ENCODE data around the gene MT1M. TPM values are rescaled to one million over a fixed set of nuclear protein-coding genes. Genes with fewer than 3 reads are reported as not detected.

Gene MT1M
- total RNA-seq, 4 donors from 2014 or later, result 5.3 to 10.0 (median 7.3) TPM; not detected in 1

GRCh38 chr16:56679078-56679730 is 46.7 kb downstream of the MT1M start:
- DNase-seq (peak in 1 of 2 donors; percentile 65), ATAC-seq (no peak)
- Histone ChIP-seq H3K36me3 (no peaks in the 10 kb centered on the region), H3K9me3 (no peaks in the 10 kb centered on the region), H3K27me3 (peaks cover 3 to 10% (median 6%) of the 10 kb centered on the region in 3 donors), H3K4me1 (peaks cover 28 to 31% of the 10 kb centered on the region in 2 donors), H3K4me3 (no peak overlapping the region), H3K27ac (peak overlapping the region; percentile 89 to 94 (median 91))
- intact Hi-C loops (cut with DNase I; ENCODE audit: low total_unique reads), result loop anchor here (1.0 kb wide), 2 partner anchors 13 to 73 kb away; no protein-coding TSS in a partner anchor
- in situ Hi-C loops (cut with MboI; ENCODE audit: low sequenced_read_pairs in 4 of 4), result loop anchor here in 1 of 4 donors (25.0 kb wide), 1 partner anchor 267 kb away; no protein-coding TSS in a partner anchor
- TF ChIP-seq CTCF (IDR thresholded peaks at IDR 0.05 in 4 of 5, conservative IDR thresholded peaks at IDR 0.05 in 1 of 5) (no peak), POLR2A (IDR thresholded peaks at IDR 0.05) (no peak)

GRCh38 chr16:56679818-56680217 is 47.4 kb downstream of the MT1M start:
- DNase-seq, result peak; percentile 90 to 96
- peaks cover 3 to 10% (median 6%) of the 10 kb centered on the region in 3 donors for H3K27me3 ChIP-seq
- H3K9me3 ChIP-seq, result no peaks in the 10 kb centered on the region
- intact Hi-C loops (cut with DNase I; ENCODE audit: low total_unique reads) (loop anchor here (1.0 to 5.0 kb wide), 5 partner anchors 12 to 382 kb away; partner anchors contain the start of gene HERPUD1), in situ Hi-C loops (cut with MboI; ENCODE audit: low sequenced_read_pairs in 4 of 4) (loop anchor here in 3 of 4 donors (5.0 to 25.0 kb wide), 2 partner anchors 73 to 268 kb away; partner anchors contain the start of gene MT2A (in 2 of the 3))
- H3K27ac ChIP-seq, result peak overlapping the region; percentile 89 to 94 (median 91)
- TF ChIP-seq CTCF (IDR thresholded peaks at IDR 0.05 in 4 of 5, conservative IDR thresholded peaks at IDR 0.05 in 1 of 5), result peak in 1 of 5 experiments; percentile 16
- TF ChIP-seq POLR2A (IDR thresholded peaks at IDR 0.05), result no peak
- peaks cover 32 to 34% of the 10 kb centered on the region in 2 donors for H3K4me1 ChIP-seq
- no peaks in the 10 kb centered on the region for H3K36me3 ChIP-seq
- peak; percentile 62 to 67 for ATAC-seq
- no peak overlapping the region for H3K4me3 ChIP-seq

- in situ Hi-C loops (cut with MboI; ENCODE audit: low sequenced_read_pairs in 4 of 4) (loop anchor here in 3 of 4 donors (5.0 to 25.0 kb wide), 2 partner anchors 75 to 270 kb away; partner anchors contain the start of gene MT2A (in 2 of the 3)), intact Hi-C loops (cut with DNase I; ENCODE audit: low total_unique reads) (loop anchor here (1.0 to 5.0 kb wide), 6 partner anchors 57 to 380 kb away; partner anchors contain the start of genes HERPUD1, MT1E and MT2A)
- DNase-seq, result peak; percentile 95 to 97
- H3K4me3 ChIP-seq, result peak within 1 kb of the TSS; percentile 66 to 83 (median 78)
- ATAC-seq, result peak; percentile 28 to 29
- H3K27ac ChIP-seq, result peak within 1 kb of the TSS; percentile 89 to 94 (median 91)
- peak in 1 of 2 donors; percentile 99 for TF ChIP-seq POLR2A (IDR thresholded peaks at IDR 0.05)
- no peak for TF ChIP-seq CTCF (IDR thresholded peaks at IDR 0.05 in 4 of 5, conservative IDR thresholded peaks at IDR 0.05 in 1 of 5)
- no peaks in the 10 kb centered on the region for H3K36me3 ChIP-seq
- H3K9me3 ChIP-seq, result no peaks in the 10 kb centered on the region
- no peaks in the 10 kb centered on the region for H3K27me3 ChIP-seq
- peaks cover 45 to 46% of the 10 kb centered on the region in 2 donors for H3K4me1 ChIP-seq
Observed at GRCh38 chr16:56681939-56682702, 49.7 kb downstream of the MT1M start, which contains the start of gene MT1X. TSS of gene MT1X (plus strand) at chr16:56682470. CDS start at chr16:56682541, 71 bp downstream.

- no peaks in the 10 kb centered on the region for H3K27me3 ChIP-seq
- H3K4me3 ChIP-seq, result peak overlapping the region; percentile 66 to 83 (median 78)
- ATAC-seq, result peak in 1 of 2 donors; percentile 1
- H3K27ac ChIP-seq, result peak overlapping the region; percentile 89 to 94 (median 91)
- intact Hi-C loops (cut with DNase I; ENCODE audit: low total_unique reads) (loop anchor here (1.0 to 5.0 kb wide), 6 partner anchors 58 to 379 kb away; partner anchors contain the start of genes HERPUD1, MT1E and MT2A), in situ Hi-C loops (cut with MboI; ENCODE audit: low sequenced_read_pairs in 4 of 4) (loop anchor here in 3 of 4 donors (5.0 to 25.0 kb wide), 2 partner anchors 76 to 271 kb away; partner anchors contain the start of gene MT2A (in 2 of the 3))
- DNase-seq, result peak in 1 of 2 donors; percentile 42
- no peaks in the 10 kb centered on the region for H3K36me3 ChIP-seq
- peak in 1 of 2 donors; percentile 87 for TF ChIP-seq POLR2A (IDR thresholded peaks at IDR 0.05)
- TF ChIP-seq CTCF (IDR thresholded peaks at IDR 0.05 in 4 of 5, conservative IDR thresholded peaks at IDR 0.05 in 1 of 5), result no peak
- H3K9me3 ChIP-seq, result no peaks in the 10 kb centered on the region
- peaks cover 45 to 46% of the 10 kb centered on the region in 2 donors for H3K4me1 ChIP-seq
Observed at GRCh38 chr16:56682703-56683397, 50.4 kb downstream of the MT1M start.

All from gastrocnemius medialis (tissue), 4 donors.